Activated B cell treated with CpG ODN at 0.5 μM for 24 hours (primary cell): ENCODE measurements around the gene L3MBTL4. TPM values are rescaled to one million over a fixed set of nuclear protein-coding genes. Genes with fewer than 3 reads are reported as not detected.
"Not testable (repeated sequence)": the region's sequence is repeated elsewhere in the genome, so short reads cannot be mapped to it uniquely, and the experiment has no call there.

Experiments
- ATAC-seq: fragments of 200-7000 bp; cut with Tn5 transposase; one replicate; pipeline ENCODE4 v1.10.0; 2021; ENCODE audit warnings: low read depth, mild to moderate bottlenecking, moderate library complexity
- CTCF ChIA-PET: fragments of 350-600 bp; sonication (Branson Sonifier 250); formaldehyde crosslinking; loops from one replicate; lab custom pipeline; 2021; ENCODE audit warnings: antibody characterized with exemption; lab: Charles Lee
- POLR2A ChIA-PET: fragments of 350-600 bp; sonication (Branson Sonifier 250); formaldehyde crosslinking; loops from one replicate; lab custom pipeline; 2021; ENCODE audit warnings: antibody characterized with exemption; lab: Charles Lee
- DNase-seq: peaks from one replicate; pipeline ENCODE4 v3.0.0; 2022
- H3K27ac Mint-ChIP-seq: one replicate; pipeline ENCODE4 v1.8.0; 2020; ENCODE audit warnings: mixed read lengths
- H3K27me3 Mint-ChIP-seq: one replicate; pipeline ENCODE4 v1.8.0; 2021; ENCODE audit warnings: mixed read lengths
- H3K36me3 Mint-ChIP-seq: one replicate; pipeline ENCODE4 v1.8.0; 2021; ENCODE audit warnings: low read depth, mixed read lengths
- H3K4me1 Mint-ChIP-seq: one replicate; pipeline ENCODE4 v1.8.0; 2021; ENCODE audit warnings: mixed read lengths
- H3K4me3 Mint-ChIP-seq: one replicate; pipeline ENCODE4 v1.8.0; 2020; ENCODE audit warnings: mild to moderate bottlenecking, mixed read lengths
- H3K9me3 Mint-ChIP-seq: one replicate; pipeline ENCODE4 v1.8.0; 2020; ENCODE audit warnings: mixed read lengths
- CTCF ChIP-seq: fragments of 200-600 bp; IDR thresholded peaks from one replicate; pipeline ENCODE4 v1.8.0; 2022; ENCODE audit warnings: antibody characterized with exemption, mild to moderate bottlenecking
- intact Hi-C: fragments of 100-400 bp; cut with micrococcal nuclease; formaldehyde crosslinking; loops from one replicate; pipeline ENCODE4 v1.15.1; 2024
- total RNA-seq: library from RNA; stranded (reverse); gene quantifications from 2 replicates; pipeline ENCODE4 v1.2.3, GENCODE V29; 2022

The L3MBTL4 gene
- total RNA-seq, 1 donor from 2014 or later = 12.3 TPM

DNA sequence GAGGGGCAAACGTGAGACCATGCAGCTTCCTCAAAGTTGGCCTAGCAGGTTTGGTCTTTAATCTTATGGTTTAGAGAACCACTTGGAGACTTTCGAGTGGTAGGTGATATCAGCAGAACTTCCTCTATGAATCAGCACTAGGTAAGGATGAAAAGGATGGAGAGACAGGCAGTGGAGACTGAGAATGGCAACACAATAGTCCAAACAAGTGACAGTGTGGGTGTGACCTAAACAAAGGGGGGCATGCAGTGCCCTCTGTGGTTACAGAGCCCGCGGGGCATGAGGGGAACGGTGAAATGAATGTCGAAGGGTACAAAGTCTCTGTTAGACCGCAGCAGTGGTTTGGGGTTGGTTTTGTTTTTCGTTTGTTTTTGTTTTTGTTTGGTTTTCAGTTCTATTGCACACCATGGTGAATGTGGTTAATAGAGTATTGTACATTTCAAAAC lies 143.9 kb downstream of the L3MBTL4 start:
- Mint-ChIP-seq H3K9me3 (no peaks in the 10 kb centered on the region), H3K27ac (no peak overlapping the region), H3K36me3 (peaks cover 2% of the 10 kb centered on the region), H3K4me1 (no peaks in the 10 kb centered on the region), H3K4me3 (no peak overlapping the region), H3K27me3 (no peaks in the 10 kb centered on the region)
- no peak for DNase-seq
- POLR2A ChIA-PET = no interaction called here
- intact Hi-C loops = no loop called here
- CTCF ChIA-PET = no interaction called here
- TF ChIP-seq CTCF = no peak
- ATAC-seq = no peak

DNA sequence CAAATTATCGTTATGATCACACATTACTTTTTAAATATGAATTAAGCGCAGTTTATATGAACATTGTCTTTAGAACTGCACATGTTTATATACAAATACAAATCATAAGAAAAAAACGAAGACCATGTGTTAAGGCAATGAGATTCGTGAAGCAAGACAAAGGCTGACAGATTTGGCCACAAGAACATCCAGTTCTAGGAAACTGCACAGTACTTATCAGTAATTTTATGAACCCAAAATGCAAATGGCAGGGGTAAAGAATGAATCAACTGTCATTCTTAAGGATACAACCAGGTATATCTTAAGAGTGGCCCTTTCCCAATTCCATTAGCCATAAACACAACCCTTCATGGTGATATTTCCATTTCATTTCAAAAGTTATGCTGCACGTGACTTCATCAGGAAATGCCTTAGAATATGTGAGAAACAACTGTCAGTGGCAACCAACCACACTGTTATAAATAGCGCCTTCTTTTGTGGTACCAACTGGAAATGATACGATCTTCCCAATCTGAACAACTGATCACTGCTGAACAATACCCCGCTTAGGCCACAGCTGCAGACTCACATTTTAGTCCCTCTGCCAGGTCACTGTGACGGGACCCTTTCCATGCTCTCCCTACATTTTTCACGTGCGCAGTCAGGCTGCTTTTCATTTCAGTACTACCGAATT lies 144.9 kb downstream of the L3MBTL4 start:
- ChIA-PET POLR2A (no interaction called here), CTCF (no interaction called here)
- DNase-seq = no peak
- TF ChIP-seq CTCF = no peak
- no peak overlapping the region for H3K27ac Mint-ChIP-seq
- H3K4me1 Mint-ChIP-seq = no peaks in the 10 kb centered on the region
- intact Hi-C loops = no loop called here
- no peak overlapping the region for H3K4me3 Mint-ChIP-seq
- no peaks in the 10 kb centered on the region for H3K9me3 Mint-ChIP-seq
- no peak for ATAC-seq
- no peaks in the 10 kb centered on the region for H3K27me3 Mint-ChIP-seq
- H3K36me3 Mint-ChIP-seq = peaks cover 2% of the 10 kb centered on the region

GRCh38 chr18:6266212-6266611 lies 148.5 kb downstream of the L3MBTL4 start:
- peaks cover 21% of the 10 kb centered on the region for H3K36me3 Mint-ChIP-seq
- H3K27ac Mint-ChIP-seq = no peak overlapping the region
- no peaks in the 10 kb centered on the region for H3K4me1 Mint-ChIP-seq
- no peaks in the 10 kb centered on the region for H3K9me3 Mint-ChIP-seq
- intact Hi-C loops = no loop called here
- H3K4me3 Mint-ChIP-seq = no peak overlapping the region
- ChIA-PET POLR2A (no interaction called here), CTCF (no interaction called here)
- ATAC-seq = no peak
- no peak for TF ChIP-seq CTCF
- no peaks in the 10 kb centered on the region for H3K27me3 Mint-ChIP-seq
- no peak for DNase-seq

DNA sequence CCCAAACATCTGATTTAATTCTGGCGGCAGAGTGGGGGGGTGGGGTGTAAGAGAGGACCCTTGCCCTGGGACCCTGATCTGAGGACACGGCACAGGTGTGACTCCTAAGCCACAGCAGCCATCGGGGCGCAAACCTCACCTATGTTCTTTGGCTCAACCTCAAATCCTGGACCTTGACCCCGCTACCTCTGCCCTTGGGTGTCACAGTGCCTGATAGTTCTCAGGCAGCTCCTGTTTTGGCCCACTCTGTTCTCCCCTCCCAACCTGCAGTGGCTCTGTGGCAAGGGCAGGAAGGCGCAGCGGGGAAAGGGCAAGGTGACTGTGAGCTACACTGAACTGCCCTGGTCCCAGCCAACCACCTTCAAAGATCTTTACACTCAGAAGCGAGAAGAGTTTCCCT lies 152.8 kb downstream of the L3MBTL4 start:
- TF ChIP-seq CTCF = no peak
- ChIA-PET CTCF (no interaction called here), POLR2A (no interaction called here)
- Mint-ChIP-seq H3K4me1 (peaks cover under 1% of the 10 kb centered on the region), H3K36me3 (peaks cover 35% of the 10 kb centered on the region), H3K27me3 (no peaks in the 10 kb centered on the region), H3K4me3 (no peak overlapping the region), H3K9me3 (peaks cover 13% of the 10 kb centered on the region), H3K27ac (no peak overlapping the region)
- ATAC-seq (no peak), DNase-seq (no peak)
- intact Hi-C loops = no loop called here

DNA sequence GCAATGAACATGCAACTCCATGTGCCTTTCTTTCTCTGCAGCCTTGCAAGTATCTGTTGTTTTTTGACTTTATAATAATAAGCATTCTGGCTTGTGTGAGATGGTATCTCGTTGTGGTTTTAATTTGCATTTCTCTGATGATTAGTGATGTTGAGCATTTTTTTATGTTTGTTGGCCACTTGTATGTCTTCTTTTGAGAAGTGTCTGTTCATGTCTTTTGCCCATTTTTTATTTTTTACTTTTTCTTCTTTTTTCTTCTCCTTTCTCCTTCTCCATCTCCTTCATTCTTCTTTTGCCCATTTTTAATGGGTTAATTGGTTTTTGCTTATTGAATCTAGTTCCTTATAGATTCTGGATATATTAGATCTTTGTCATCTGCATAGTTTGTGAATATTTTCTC lies 155.4 kb downstream of the L3MBTL4 start:
- POLR2A ChIA-PET = not testable (repeated sequence)

GRCh38 chr18:6257950-6258349 lies 156.8 kb downstream of the L3MBTL4 start:
- H3K9me3 Mint-ChIP-seq = peaks cover 16% of the 10 kb centered on the region
- intact Hi-C loops = no loop called here
- ATAC-seq (no peak), DNase-seq (no peak)
- TF ChIP-seq CTCF = no peak
- peaks cover 27% of the 10 kb centered on the region for H3K36me3 Mint-ChIP-seq
- no peaks in the 10 kb centered on the region for H3K27me3 Mint-ChIP-seq
- H3K4me1 Mint-ChIP-seq = peaks cover 20% of the 10 kb centered on the region
- ChIA-PET CTCF (no interaction called here), POLR2A (no interaction called here)
- H3K27ac Mint-ChIP-seq = no peak overlapping the region
- no peak overlapping the region for H3K4me3 Mint-ChIP-seq

More for the DNA sequence above, 155.4 kb downstream of the L3MBTL4 start:
- Mint-ChIP-seq H3K4me1 (peaks cover 20% of the 10 kb centered on the region), H3K9me3 (peaks cover 13% of the 10 kb centered on the region), H3K36me3 (peaks cover 35% of the 10 kb centered on the region)
- intact Hi-C loops, DNase-seq, H3K27ac Mint-ChIP-seq, H3K4me3 Mint-ChIP-seq, ATAC-seq, CTCF ChIA-PET, H3K27me3 Mint-ChIP-seq: not testable (repeated sequence)
